GM18870 (cell line): ENCODE results near the gene BHLHE40.

Experiments used
- ATAC-seq: cut with Tn5 transposase; IDR thresholded peaks from one replicate; pipeline ENCODE4 v1.9.1; 2021; ENCODE audit warnings: moderate library complexity; ENCODE audit not compliant: unreplicated experiment

BHLHE40 gene

GRCh38 chr3:4982773-4983738 is 3.8 kb downstream of the BHLHE40 start:
- ATAC-seq: no peak

GRCh38 chr3:4983739-4984510 is 4.7 kb downstream of the BHLHE40 start:
- ATAC-seq: peak; percentile 73

GRCh38 chr3:4984511-4984864 is 5.3 kb downstream of the BHLHE40 start:
- ATAC-seq: no peak

GRCh38 chr3:4985330-4986174 is 6.3 kb downstream of the BHLHE40 start:
- no peak for ATAC-seq

GRCh38 chr3:4986175-4986781 is 7.0 kb downstream of the BHLHE40 start:
- peak; percentile 17 for ATAC-seq

GRCh38 chr3:4986782-4987537 is 7.7 kb downstream of the BHLHE40 start:
- ATAC-seq: peak; percentile 44

- ATAC-seq: no peak
Observed at GRCh38 chr3:4987538-4988296, 8.5 kb downstream of the BHLHE40 start.

- ATAC-seq: no peak
Observed at GRCh38 chr3:4988983-4989834, 10.0 kb downstream of the BHLHE40 start.

GRCh38 chr3:4990069-4990468 is 10.8 kb downstream of the BHLHE40 start:
- ATAC-seq: no peak

GRCh38 chr3:4992118-4992517 is 12.9 kb downstream of the BHLHE40 start:
- no peak for ATAC-seq

- ATAC-seq: no peak
Observed at GRCh38 chr3:4993276-4994143, 14.3 kb downstream of the BHLHE40 start.

- ATAC-seq: no peak
Observed at GRCh38 chr3:4994144-4994730, 15.0 kb downstream of the BHLHE40 start.

GRCh38 chr3:4994823-4995499 is 15.7 kb downstream of the BHLHE40 start:
- ATAC-seq: peak; percentile 52

- no peak for ATAC-seq
Observed at GRCh38 chr3:4995500-4996053, 16.3 kb downstream of the BHLHE40 start.

- ATAC-seq: no peak
Observed at GRCh38 chr3:4996223-4996765, 17.1 kb downstream of the BHLHE40 start.
